ENCODE measurements around the gene NOVA1. TPM values are rescaled to one million over a fixed set of nuclear protein-coding genes. Genes with fewer than 3 reads are reported as not detected.
A peak's percentile ranks its signal among the peaks of the same experiment; 100 is the strongest.

NOVA1 gene
- polyA plus RNA-seq, 3 donors: 20.5 to 25.1 (median 22.2) TPM

DNA sequence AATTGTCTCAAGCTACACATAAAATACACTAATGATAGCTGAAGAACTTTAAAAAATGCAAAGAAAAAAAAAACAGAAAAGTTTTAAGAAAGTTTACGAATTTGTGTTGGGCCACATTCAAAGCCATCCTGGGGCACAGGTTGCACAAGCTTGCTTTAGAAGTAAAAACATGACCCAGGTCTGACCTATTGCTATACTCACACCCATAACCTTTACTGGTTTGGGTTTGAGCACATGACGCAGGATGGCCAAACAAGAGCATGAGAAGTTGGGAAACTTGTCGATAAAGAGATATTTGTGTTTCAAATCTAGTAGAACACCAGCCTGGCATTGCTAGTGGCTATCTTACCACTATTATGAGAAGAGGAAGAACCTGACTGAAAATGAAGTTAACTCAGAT lies 143.7 kb downstream of the NOVA1 start:
- DNase-seq: no peak

DNA sequence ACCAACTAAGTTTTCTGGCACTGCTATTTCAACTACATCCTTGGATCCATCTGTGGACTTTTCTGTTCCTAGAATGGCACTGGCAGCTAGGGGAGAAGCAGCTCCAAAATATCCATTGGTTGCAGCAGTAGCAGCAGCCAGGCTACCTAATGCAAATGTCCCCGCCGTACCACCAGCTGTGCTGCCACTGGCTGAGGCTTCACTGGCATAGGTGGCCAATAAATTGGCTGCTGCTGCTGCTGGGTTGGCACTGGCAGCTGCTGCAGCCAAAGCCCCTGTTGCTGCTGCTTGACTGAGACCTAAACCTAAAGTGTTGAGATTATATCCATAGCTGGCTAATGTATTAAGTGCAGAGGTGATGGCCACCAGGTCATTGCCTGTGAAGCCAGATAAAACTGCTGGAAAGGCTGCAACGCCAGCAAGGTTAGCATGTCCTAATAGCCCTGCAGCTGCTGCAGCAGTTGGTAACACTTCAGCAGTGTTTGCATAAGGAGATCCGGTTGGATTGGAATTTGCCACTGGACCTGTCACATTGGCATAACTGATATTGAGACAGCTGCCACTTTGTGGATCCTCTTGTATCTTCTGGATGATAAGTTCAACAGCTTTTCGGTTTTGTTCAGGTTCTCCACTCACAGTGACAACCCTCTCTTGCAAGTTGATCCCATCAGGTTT lies 149.5 kb downstream of the NOVA1 start:
- DNase-seq: no peak

DNA sequence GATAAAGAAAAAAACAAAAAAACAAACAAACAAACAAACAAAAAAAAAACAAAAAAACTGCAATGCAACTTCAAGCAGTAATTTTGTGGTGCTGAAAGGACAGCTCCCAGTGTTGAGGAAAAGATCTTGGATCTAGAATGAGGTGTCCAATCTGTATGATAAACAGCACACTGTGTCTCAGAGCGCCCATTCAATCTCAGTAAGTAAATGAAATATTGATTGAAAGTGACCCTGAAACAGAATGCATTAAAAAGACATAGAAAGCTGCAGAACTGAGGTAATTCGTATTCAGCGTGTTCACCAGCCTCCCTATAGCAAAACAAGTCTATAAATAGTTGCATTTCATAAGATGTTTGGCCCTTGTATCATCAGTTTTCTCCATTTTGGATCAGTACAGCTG lies 153.0 kb downstream of the NOVA1 start:
- DNase-seq: peak; percentile 70

DNA sequence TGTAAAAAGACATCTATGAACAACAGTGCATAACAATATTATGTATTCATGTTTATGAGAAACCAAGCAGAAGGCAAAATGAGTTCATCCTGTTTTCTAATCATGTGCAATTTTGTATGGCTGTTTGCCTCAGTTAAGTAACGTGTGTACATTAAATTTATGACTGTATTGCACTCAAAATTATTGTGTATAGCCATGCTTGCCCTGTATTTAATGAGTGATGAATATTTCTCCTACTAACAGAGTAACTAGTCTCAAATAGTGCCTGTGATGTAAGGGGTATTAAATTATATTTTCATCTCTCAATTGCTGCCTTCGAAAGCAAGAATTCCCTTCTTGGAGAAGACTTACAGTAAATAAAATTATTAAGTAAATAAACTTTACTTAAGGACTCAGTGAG lies 154.2 kb downstream of the NOVA1 start:
- DNase-seq: no peak

DNA sequence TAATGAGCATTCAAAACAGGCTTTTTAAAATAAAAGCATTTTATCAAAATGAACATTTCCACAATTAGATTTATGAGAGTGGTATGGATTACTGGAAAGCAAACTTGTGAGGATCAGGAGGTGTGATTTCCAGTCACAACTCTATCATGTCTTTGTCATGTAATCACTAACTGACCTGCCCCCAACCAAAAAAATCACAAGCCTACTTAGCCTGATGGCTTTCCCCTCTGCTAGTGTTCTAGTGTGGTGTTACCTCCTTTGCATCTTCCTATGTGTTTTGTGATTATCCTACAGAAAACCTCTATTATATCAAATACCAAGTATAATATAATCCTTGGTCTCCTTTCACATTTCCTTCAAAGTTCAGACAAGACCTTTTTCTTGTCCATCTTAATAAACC lies 168.6 kb downstream of the NOVA1 start:
- DNase-seq: no peak

DNA sequence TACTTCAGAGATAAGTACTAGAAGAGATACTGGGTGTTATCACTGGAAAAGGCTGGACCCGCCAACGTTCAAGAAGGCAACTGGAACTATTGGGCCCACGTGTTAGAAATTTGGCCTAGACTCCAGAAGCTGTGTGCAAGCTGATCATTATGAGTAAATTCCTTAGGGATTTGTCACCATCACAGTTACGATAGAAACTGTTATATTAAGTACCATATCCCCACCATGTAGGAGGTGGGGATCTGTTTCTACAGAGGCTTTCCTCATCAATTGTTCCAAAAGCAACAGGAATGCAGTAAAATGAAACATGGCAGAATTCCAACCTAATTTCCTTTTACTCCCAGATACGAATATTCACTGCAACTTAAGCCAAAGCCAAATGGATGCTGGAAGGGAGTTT lies 170.7 kb downstream of the NOVA1 start:
- DNase-seq: peak; percentile 12

DNA sequence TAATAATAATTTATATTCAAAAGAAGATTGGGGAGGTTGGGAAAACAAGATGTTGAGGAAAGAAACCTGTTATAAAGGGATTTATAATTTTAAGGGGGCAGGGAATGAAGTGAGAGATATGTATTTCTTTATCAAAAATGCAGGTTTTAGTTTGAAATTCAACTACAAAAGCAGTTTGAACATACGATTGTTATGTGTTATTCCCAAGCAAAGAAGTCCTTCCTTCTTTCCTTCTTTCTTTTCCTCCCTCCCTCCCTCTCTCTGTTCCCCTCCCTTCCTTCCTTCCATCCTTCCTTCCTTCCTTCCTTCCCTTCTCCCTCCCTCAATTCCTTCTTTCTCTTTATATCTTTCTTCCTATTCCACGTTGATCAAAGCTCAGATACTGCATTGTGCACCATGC lies 173.3 kb downstream of the NOVA1 start:
- no peak for DNase-seq

DNA sequence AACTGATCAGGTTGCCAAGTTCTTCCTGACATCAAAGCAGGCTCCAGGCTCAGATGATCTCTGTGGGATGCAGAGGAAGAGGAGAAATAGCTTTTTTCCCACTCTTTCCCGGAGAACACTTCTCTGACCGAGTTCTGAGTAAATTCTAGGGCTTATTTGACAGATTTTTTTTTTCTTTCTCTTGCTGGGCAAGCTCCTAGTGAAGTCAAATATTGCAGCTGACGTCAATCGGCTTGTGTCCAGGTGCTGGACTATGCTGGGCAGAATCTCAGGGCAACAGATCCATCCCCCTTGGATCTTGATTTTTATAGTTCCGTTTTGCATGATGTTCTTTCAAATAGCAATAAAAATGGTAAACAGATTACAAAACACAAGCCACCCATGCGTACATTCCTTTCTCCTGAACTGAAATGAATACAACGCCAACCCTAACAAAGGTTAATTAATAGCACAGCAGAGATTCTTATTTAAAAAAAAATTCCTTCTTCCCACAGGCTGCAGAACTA lies 182.2 kb downstream of the NOVA1 start:
- DNase-seq: no peak

DNA sequence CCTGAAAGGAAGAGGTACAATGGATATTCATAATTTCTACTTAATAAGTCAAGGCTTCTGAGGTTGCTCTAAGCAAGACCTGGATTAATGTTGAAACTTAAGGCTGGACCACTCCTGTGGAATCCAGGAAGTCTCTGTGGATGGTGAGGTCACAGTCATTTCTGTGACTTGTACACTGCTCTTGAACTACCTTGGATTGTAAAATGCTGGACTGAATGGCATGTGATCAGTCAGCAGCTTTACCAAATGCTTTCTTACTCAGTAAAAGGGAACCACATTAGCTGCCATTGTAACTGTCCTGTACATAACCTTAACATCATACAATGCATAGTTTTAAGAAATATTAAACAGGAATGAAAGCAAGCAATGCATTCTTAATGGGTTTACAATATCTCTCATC lies 182.9 kb downstream of the NOVA1 start:
- no peak for DNase-seq

DNA sequence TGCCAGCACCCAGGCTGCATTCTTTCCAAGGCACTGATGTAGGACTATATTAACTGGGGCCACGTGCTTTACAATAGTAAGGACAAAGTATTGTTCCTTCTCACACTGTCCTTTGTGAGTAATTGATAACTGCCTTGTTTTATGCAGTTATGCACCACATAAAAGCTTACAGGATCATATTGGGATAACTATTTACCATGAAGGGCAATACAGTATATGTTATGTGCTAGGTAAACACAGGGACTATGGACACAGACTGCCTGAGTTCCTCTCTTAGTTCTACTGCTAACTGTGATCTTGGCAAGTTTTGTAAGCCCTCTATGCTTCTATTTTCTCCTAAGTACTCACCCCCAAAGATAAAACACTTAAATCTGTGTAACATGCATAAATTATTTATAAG lies 183.7 kb downstream of the NOVA1 start:
- no peak for DNase-seq

DNA sequence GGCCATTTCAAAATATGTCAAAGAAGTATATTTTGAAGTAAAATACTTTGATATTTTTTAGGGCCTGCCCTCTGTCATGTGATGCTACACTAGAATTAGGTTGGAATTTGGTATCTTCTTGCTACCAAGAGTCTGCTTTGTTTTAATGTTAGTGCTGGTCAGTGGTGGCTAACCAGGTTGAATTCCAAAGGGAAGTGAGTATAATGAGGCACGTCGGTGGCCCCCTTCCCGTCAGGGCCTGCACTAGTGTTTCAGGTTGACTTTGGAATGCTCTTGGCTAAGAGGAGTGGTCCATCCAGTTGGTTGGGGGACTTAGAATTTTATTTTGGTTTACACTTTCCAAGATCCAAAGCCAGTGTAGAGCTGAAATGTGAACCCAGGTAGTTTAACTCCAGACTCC lies 185.4 kb downstream of the NOVA1 start:
- DNase-seq: no peak

DNA sequence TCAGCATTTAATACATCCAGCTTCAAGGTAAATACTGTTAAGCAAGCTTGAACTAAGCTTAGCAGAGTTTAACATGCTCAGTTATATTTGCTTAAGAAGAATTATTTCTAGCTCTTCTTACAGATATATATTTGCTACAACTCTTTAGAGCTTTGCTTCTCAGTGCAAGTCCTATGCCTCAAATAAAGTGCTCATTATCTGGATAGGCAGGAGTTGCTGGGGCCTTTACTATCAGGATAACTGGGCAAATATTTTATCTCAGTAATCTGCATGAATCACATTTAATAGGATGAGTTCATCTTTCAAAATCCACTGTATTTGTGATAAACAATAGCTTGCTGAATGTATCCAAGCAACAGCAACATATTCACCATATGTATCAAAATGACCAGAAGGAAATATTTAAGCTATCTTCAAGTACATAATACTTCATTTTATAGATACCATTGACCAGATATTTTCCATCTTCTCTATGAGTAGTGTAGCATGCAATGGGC lies 187.6 kb downstream of the NOVA1 start:
- DNase-seq: no peak

DNA sequence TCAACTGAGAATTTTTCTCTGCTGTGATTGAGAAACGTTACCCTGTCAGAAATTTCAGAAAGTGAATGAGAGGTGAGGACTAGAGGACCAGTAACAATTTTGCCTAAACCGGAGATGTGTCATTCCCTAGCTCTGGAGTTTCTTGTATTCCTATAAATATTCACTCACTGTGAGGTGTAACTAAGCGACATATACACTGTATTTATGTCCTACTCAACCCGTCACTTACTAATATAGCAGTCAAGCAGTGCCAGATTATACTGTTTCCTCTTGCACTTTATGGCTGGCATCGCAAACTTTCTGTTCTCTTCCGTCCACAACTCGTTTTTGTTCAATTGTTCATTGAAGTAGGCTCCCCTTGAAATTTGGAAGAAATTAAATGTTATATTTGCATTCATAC lies 192.9 kb downstream of the NOVA1 start:
- DNase-seq: no peak

DNA sequence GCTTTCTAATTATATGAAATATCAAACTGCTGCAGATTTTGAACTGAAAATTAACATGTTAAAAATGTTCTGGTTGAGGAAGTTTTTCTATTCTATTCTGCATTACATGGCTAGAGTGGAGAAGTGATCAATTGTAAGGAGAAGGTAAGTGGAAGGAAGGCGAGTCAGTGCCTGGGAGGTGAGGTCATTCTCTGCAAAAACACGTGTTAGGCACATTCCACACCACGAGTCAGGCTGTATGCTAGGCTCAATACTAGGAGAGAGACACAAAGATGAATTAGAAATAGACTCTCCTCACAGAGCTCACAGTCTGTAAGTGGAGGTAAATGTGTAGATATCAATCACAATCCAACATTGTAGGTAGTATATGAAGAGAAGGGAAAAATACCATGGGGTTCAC lies 194.1 kb downstream of the NOVA1 start:
- no peak for DNase-seq

DNA sequence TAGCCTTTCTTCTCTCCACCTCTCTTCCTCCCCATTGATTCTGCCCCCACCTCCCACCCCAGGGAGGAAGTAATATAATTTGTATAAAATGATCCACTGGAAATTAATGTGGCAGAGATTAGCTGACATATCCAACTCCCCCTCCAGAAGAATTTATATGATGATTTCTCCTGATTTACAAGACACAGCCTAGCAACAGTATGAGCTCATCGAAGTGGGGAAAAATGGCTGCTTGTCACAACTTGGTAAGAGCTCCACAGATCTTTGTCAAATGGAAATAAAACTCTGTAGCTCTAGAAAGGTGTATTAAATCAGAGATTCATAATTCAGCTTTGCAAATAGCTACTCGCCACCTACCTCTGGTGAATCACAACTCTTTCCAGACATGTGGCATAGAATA lies 195.7 kb downstream of the NOVA1 start:
- no peak for DNase-seq

DNA sequence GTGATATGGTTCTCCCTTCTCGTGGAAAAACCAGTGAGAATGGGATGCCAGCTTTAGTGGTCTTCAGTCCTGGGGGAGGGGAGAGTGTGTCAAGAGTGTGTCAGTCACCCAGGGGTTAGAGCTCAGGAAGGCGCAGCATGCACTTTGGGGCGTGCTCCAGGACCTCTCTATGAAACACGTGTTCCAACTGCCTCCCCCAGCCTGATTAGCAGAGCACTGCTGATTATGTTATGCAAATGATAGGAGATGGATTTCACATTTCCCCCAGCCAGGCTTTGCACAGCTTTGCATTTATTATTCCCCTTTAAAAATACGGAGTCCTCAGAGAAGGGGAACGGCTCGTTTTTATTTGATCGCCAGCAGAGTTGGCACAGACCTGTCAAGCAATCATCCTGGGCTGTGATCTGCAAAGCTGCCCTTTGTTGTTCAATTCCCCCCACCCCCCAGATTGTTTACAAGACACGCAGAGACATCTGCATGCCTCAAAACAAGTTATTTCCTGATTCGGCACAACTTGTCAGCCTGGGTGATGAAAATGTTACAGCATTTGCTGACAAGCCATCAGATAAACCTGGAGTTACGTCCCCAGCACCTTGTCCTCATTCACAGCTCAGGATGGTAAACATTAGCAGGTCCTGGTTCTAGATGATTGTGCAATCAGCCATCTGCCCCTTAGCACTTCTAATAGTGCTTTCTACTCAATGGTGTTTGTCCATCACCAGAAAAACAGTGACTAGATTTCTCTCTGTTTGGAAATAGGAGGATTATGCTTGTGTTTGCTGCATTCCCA lies 196.5 kb downstream of the NOVA1 start:
- no peak for DNase-seq

DNA sequence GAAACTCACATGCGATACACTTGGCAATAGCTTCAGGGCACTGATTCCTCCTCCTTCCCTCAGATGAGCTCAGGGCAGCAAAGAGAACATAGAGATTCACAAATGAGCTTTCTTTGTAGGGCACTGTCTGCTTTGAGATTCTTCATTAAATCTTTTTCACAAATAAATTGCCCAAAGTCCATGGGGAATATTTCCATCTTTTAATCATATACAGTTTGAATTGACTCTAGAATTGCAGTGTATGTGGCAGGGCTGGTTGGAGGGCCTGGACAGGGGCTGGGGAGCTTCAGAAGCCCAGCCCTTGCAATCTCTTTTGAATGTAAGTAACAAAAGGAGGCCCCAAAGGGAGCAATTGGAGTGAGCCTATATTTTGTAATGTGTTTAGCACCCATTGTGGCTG lies 197.5 kb downstream of the NOVA1 start:
- no peak for DNase-seq

DNA sequence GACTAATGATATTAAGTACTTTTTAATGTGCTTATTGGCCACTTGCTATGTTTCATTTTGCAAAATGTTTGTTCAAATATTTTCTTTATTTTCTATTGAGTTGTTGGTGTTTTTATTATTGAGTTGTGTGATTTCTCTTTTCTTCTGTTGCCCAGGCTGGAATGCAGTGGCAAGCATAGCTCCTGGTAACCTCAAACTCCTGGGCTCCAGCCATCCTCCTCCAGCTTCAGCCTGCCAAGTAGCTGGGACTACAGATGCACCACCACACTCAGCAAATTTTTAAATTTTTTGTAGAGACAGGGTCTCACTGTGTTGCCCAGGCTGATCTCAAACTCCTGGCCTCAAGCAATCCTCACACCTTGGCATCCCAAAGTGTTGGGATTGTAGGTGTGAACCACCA lies 199.2 kb downstream of the NOVA1 start:
- no peak for DNase-seq
